B cell (primary cell): ENCODE measurements around the gene TMEM9. TPM values are rescaled to one million over a fixed set of nuclear protein-coding genes. Genes with fewer than 3 reads are reported as not detected.

Source experiments
- ATAC-seq: fragments of 200-7000 bp; cut with Tn5 transposase; one replicate; pipeline ENCODE4 v1.10.0; 2021; ENCODE audit warnings: low read depth, mild to moderate bottlenecking, moderate number of reproducible peaks, moderate library complexity
- CTCF ChIA-PET: fragments of 350-600 bp; sonication (Branson Sonifier 250); formaldehyde crosslinking; loops from one replicate; lab custom pipeline; 2021; ENCODE audit warnings: antibody characterized with exemption, inconsistent platforms; lab: Charles Lee
- POLR2A ChIA-PET: fragments of 350-600 bp; sonication (Branson Sonifier 250); formaldehyde crosslinking; loops from one replicate; lab custom pipeline; 2021; ENCODE audit warnings: antibody characterized with exemption; lab: Charles Lee
- DNase-seq: peaks from one replicate; pipeline ENCODE4 v3.0.0; 2013
- H2AFZ ChIP-seq: 2 replicates; pipeline ENCODE4 v1.6.1; 2012; ENCODE audit warnings: mild to moderate bottlenecking, low read depth, low read length; ENCODE audit not compliant: insufficient read depth, poor library complexity, severe bottlenecking
- H3K27ac ChIP-seq, 2 donors: 1 replicate in 1 of 2; 2 replicates in 1 of 2; pipeline ENCODE4 v1.5.1; 2012 to 2013; ENCODE audit warnings: low read length in 2 of 2, mild to moderate bottlenecking in 2 of 2, moderate library complexity in 1 of 2
- H3K27me3 ChIP-seq, 4 experiments: fragments of 200-600 bp in 1 of 4; sonication (generic) in 1 of 4; replicated peaks in 1 of 4; 1 replicate in 2 of 4; 2 replicates in 2 of 4; pipeline versions ENCODE4 v1.6.1 to v1.7.0; 2013 to 2016; ENCODE audit warnings: low read length in 3 of 4, mild to moderate bottlenecking in 2 of 4, mixed read lengths in 1 of 4, moderate library complexity in 1 of 4; ENCODE audit not compliant: insufficient read depth in 4 of 4, control insufficient read depth in 3 of 4; ENCODE audit errors: control extremely low read depth in 1 of 4
- H3K36me3 ChIP-seq, 2 experiments: replicated peaks in 1 of 2; 1 replicate in 1 of 2; 2 replicates in 1 of 2; pipeline versions ENCODE4 v1.6.1 to v1.7.1; 2013; ENCODE audit warnings: low read length in 1 of 2; ENCODE audit not compliant: insufficient read depth in 2 of 2, control insufficient read depth in 1 of 2; ENCODE audit errors: control extremely low read depth in 1 of 2, extremely low read depth in 1 of 2
- H3K4me1 ChIP-seq, 2 donors: fragments of 200-600 bp in 1 of 2; sonication (generic) in 1 of 2; 1 replicate in 1 of 2; 2 replicates in 1 of 2; pipeline versions ENCODE4 v1.5.1 to v1.6.1; 2013 to 2017; ENCODE audit warnings: low read length in 2 of 2; ENCODE audit not compliant: control insufficient read depth in 2 of 2, insufficient read depth in 2 of 2
- H3K4me2 ChIP-seq: replicated peaks from 2 replicates; pipeline ENCODE3; 2012; ENCODE audit warnings: mild to moderate bottlenecking, low read depth, low read length; ENCODE audit not compliant: poor library complexity, severe bottlenecking
- H3K4me3 ChIP-seq, 5 experiments: fragments of 200-600 bp in 1 of 5; sonication (generic) in 1 of 5; 1 replicate in 3 of 5; 2 replicates in 2 of 5; pipeline versions ENCODE4 v1.5.1 to v1.7.0; 2011 to 2016; ENCODE audit warnings: low read length in 4 of 5, mild to moderate bottlenecking in 4 of 5, low read depth in 2 of 5, control low read depth in 1 of 5, moderate library complexity in 1 of 5; ENCODE audit not compliant: insufficient read depth in 1 of 5; ENCODE audit errors: control extremely low read depth in 1 of 5, extremely low read depth in 1 of 5
- H3K79me2 ChIP-seq: fragments of 200-600 bp; sonication (generic); one replicate; pipeline ENCODE4 v1.6.0; 2016; ENCODE audit warnings: low read length; ENCODE audit not compliant: control insufficient read depth, insufficient read depth
- H3K9ac ChIP-seq: fragments of 200-600 bp; sonication (generic); 2 replicates; pipeline ENCODE4 v1.6.1; 2017; ENCODE audit warnings: mild to moderate bottlenecking, low read length, moderate library complexity
- H3K9me3 ChIP-seq, 3 donors: one replicate each; pipeline versions ENCODE4 v1.6.1 to v1.7.1; 2013; ENCODE audit warnings: low read length in 2 of 3; ENCODE audit not compliant: control insufficient read depth in 2 of 3, insufficient read depth in 1 of 3; ENCODE audit errors: control extremely low read depth in 1 of 3
- H4K20me1 ChIP-seq: 2 replicates; pipeline ENCODE4 v1.6.0; 2012; ENCODE audit warnings: mild to moderate bottlenecking, low read length; ENCODE audit not compliant: insufficient read depth, control insufficient read depth, poor library complexity, severe bottlenecking
- H3K27ac Mint-ChIP-seq: one replicate; pipeline ENCODE4 v1.8.0; 2021; ENCODE audit warnings: mixed read lengths
- H3K27me3 Mint-ChIP-seq: one replicate; pipeline ENCODE4 v1.8.0; 2021; ENCODE audit warnings: mixed read lengths
- H3K4me1 Mint-ChIP-seq: one replicate; pipeline ENCODE4 v1.8.0; 2021; ENCODE audit warnings: mixed read lengths
- H3K4me3 Mint-ChIP-seq: one replicate; pipeline ENCODE4 v1.8.0; 2021; ENCODE audit warnings: mixed read lengths
- H3K9me3 Mint-ChIP-seq: one replicate; pipeline ENCODE4 v1.8.0; 2022; ENCODE audit warnings: mixed read lengths; ENCODE audit not compliant: insufficient read depth
- EZH2 ChIP-seq: IDR thresholded peaks from 2 replicates; pipeline ENCODE4 v1.6.1; 2012; ENCODE audit warnings: borderline replicate concordance, low read depth, mild to moderate bottlenecking, moderate library complexity, low read length; ENCODE audit not compliant: insufficient read depth, poor library complexity, severe bottlenecking
- WGBS: methylation state at CpG from one replicate; pipeline ENCODE4 v1.1.5; 2013; ENCODE audit warnings: missing lambda C conversion rate; ENCODE audit not compliant: insufficient coverage; 5-methylcytosine and 5-hydroxymethylcytosine counted together
- intact Hi-C: fragments of 100-400 bp; cut with micrococcal nuclease; formaldehyde crosslinking; loops from one replicate; pipeline ENCODE4 v1.10.0; 2022
- polyA plus RNA-seq: library from polyadenylated mRNA; depleted of rRNA; stranded (reverse); fragments of >200 nt; gene quantifications from 2 replicates; pipeline ENCODE4 v1.2.3, GENCODE V29; 2012
- total RNA-seq, 2 donors: library from RNA; stranded (reverse); fragments of 120-200 nt in 1 of 2; gene quantifications; 1 replicate in 1 of 2; 2 replicates in 1 of 2; pipeline versions ENCODE4 v1.2.3 to v1.2.4, GENCODE V29; 2013 to 2022
- TF ChIP-seq, protein P1 (sequence below): fragments of 200-600 bp; IDR thresholded peaks from one replicate; pipeline ENCODE4 v1.8.0; 2022; ENCODE audit warnings: antibody characterized with exemption, mild to moderate bottlenecking

TMEM9 gene
- total and polyA plus RNA-seq, 2 donors (not counting 1 experiment from before 2014, with no cell fraction given) = 23.6 to 29.2 TPM

DNA sequence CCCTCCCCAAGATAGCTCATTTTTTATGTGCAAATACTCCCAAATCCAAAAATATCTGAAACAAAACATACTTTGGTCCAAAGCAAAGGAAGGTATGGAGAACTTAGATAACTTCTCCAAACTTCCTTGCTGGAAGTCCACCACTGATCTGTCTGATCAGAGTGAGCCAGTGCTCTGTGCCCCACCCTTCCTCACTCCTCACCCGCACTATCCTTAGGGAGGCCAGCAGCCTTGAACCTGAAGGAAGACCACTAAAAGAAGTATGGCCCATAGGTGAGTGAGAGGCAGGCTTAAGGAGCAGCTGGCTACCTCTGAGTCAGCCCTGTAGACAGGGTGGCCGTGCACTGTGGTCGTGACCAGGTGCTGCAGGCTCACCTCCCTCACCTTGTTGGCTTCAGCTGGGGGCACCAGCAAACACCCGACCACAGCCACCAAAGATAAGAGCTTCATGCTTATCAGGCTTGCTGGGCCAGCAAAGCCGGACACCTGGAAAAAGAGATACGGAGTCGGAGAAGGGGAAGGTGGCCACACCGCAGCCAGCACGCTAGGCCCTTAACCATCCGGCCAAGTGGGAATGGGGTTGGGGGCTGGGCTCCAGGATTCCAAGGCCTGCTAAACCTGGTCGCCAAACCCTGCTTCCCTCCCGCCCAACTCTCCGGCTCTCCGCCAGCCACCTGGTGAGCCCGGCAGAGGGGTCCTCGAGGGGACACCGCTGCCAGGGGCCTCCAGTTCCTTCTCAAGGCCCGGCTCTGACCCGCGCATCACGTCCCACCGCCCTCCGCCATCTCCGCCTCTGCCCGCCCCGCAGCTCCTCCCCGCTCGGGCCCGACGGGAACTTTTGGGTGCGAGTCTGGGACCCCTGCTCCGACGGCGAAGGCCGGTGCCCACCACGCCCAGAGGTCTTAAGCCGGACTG is 543 bp downstream of the TMEM9 start:
- H3K4me1 Mint-ChIP-seq = peaks cover 18% of the 10 kb centered on the region
- H3K27ac ChIP-seq = peak overlapping the region in 1 of 2 donors; percentile 35
- POLR2A ChIA-PET = interaction anchor here (0.6 to 1.1 kb wide), 3 partner anchors 8 to 39 kb away, joined by 3 read pairs; no protein-coding TSS in a partner anchor

More for the DNA sequence above, 543 bp downstream of the TMEM9 start:
- Histone ChIP-seq H4K20me1 (no peaks in the 10 kb centered on the region), H3K4me2 (peak overlapping the region; percentile 83), H3K9ac (peak overlapping the region; percentile 68), H3K27me3 (peaks cover 0 to 16% (median 4%) of the 10 kb centered on the region in 4 experiments), H2AFZ (peak overlapping the region; percentile 89), H3K79me2 (peaks cover 6% of the 10 kb centered on the region), H3K36me3 (peaks cover 0 to 17% of the 10 kb centered on the region in 2 experiments), H3K9me3 (no peaks in the 10 kb centered on the region), H3K4me1 (peaks cover 9 to 17% of the 10 kb centered on the region in 2 donors), H3K4me3 (peak overlapping the region; percentile 19 to 81 (median 71))
- Mint-ChIP-seq H3K4me3 (peak overlapping the region; percentile 90), H3K27ac (peak overlapping the region; percentile 86), H3K27me3 (peaks cover 11% of the 10 kb centered on the region), H3K9me3 (no peaks in the 10 kb centered on the region)
- DNase-seq (no peak), ATAC-seq (peak; percentile 77)
- under 1% methylated on average over 35 of the region's 37 CpGs for WGBS
- CTCF ChIA-PET = interaction anchor here (0.9 to 1.6 kb wide), 4 partner anchors 16 to 181 kb away, joined by 3 to 5 read pairs (median 3); no protein-coding TSS in a partner anchor
- TF ChIP-seq, protein P1, sequence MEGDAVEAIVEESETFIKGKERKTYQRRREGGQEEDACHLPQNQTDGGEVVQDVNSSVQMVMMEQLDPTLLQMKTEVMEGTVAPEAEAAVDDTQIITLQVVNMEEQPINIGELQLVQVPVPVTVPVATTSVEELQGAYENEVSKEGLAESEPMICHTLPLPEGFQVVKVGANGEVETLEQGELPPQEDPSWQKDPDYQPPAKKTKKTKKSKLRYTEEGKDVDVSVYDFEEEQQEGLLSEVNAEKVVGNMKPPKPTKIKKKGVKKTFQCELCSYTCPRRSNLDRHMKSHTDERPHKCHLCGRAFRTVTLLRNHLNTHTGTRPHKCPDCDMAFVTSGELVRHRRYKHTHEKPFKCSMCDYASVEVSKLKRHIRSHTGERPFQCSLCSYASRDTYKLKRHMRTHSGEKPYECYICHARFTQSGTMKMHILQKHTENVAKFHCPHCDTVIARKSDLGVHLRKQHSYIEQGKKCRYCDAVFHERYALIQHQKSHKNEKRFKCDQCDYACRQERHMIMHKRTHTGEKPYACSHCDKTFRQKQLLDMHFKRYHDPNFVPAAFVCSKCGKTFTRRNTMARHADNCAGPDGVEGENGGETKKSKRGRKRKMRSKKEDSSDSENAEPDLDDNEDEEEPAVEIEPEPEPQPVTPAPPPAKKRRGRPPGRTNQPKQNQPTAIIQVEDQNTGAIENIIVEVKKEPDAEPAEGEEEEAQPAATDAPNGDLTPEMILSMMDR = no peak
- TF ChIP-seq EZH2 = no peak
- intact Hi-C loops = loop anchor here (1.0 to 10.0 kb wide), 3 partner anchors 17 to 991 kb away; partner anchors contain the start of gene ARL8A
